Umbilical cord (tissue), 1 donor: ENCODE data around the gene KCTD14. TPM values are rescaled to one million over a fixed set of nuclear protein-coding genes. Genes with fewer than 3 reads are reported as not detected.

ENCODE experiments used
- total RNA-seq: library from RNA; depleted of rRNA; stranded (reverse); fragments of >200 nt; gene quantifications from one replicate; pipeline ENCODE4 v1.2.3, GENCODE V29; 2014; ENCODE audit warnings: low replicate concordance; ENCODE audit not compliant: insufficient read depth

KCTD14 gene
- total RNA-seq, 1 donor from 2014 or later = 0.48 TPM

Other genes starting within 250 kb of the KCTD14 start
- 65.2 TPM for gene RSF1, start 202.6 kb downstream of the KCTD14 start, total RNA-seq
- gene AAMDC, start 202.1 kb downstream of the KCTD14 start, total RNA-seq = 16.1 TPM
- gene INTS4, start 28.6 kb downstream of the KCTD14 start, total RNA-seq = 46.9 TPM
- gene THRSP, start 40.6 kb upstream of the KCTD14 start, total RNA-seq = 3.1 TPM
- 57.5 TPM for gene NDUFC2, start 56.6 kb upstream of the KCTD14 start, total RNA-seq
- 32.3 TPM for gene ALG8, start 116.3 kb upstream of the KCTD14 start, total RNA-seq
- gene KCTD21, start 165.3 kb upstream of the KCTD14 start, total RNA-seq = 5.8 TPM
- gene USP35, start 165.6 kb upstream of the KCTD14 start, total RNA-seq = 33.2 TPM